GM11168 (cell line): ENCODE results near the gene CMYA5.

Experiments used
- in situ Hi-C: fragments of 300-500 bp; cut with MboI; formaldehyde crosslinking; loops from one replicate; pipeline ENCODE4 v1.12.0; 2022; ENCODE audit warnings: low sequenced_read_pairs; ENCODE audit not compliant: unreplicated experiment

CMYA5 gene

GRCh38 chr5:79829260-79829659 lies 139.6 kb downstream of the CMYA5 start:
- in situ Hi-C loops = no loop called here

- in situ Hi-C loops = no loop called here
These were observed 142.0 kb downstream of the CMYA5 start for GRCh38 chr5:79831381-79832309.

GRCh38 chr5:79832911-79833310 lies 143.3 kb downstream of the CMYA5 start:
- in situ Hi-C loops = no loop called here

DNA sequence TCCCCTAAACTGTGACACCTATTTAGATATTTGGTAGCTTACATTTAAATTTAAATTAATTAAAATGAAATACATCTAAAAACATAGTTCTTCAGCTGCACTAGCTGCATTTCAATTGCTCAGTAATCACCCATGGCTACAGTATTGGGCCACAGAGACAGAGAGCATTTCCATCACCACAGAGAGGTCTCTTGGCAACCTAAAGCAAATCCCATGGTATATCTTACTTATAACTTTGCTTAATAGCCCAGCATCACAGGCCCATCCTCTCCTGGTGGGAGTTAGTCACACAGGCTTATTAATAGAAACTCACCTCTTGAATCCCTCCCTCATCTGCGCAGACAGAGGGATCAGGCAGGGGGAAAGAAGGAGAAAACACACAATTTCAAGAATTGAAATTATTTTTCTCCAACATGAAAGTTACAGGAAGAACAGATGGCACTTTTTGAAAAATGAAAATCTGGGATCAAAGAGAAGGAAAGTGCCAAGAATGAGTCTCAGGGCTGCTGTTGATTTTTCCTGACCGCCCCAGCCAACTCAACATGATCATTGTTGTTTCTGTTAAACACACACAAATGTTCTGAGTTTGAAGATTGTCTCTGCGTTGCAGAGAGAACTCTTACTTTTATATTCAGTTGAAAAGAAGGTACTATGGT lies 144.6 kb downstream of the CMYA5 start:
- in situ Hi-C loops = no loop called here

DNA sequence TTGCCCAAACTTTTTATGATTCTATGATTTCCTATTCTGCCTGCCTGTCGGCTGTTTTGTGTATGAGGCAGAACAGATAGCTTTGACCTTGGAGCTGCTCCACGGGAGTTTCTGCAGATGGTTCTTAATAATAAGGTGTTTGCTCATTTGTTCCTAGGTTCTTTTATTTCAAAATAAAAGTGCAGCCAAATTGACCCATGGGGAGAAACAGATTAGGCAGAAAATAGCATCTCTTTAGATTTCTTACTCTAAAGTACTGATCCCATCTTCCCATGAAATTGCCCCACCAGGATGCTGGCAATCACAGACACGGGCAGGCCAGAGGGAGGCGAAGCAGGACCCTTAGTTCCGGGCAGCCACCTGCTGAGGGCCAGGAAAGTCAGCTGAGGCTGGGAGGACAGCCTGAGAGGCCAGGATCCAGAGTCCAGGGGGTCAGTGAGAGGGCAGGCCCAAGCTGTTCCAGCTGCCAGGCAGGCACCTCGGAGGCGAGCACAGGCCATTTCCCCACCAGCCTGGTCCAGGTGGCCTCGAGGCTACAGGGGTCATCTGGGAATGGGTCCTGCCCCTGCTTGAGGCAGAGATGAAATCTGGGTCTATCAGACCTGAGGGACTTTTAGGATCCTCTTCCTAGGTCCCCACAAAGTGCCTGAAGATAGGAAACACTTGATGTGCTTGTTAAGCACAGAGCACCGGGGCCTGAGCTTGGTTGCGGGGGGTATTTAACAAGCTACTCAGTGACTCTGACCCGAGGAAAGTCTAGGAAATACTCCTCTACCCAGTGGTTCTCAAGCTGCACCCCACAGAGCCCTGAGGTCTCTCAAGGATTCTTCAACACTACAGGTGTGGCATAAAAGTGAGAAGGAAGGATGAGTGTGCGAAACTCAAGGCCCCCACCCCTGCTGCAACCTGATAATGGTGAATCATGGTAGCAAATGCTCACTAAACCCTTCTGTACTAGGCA lies 145.4 kb downstream of the CMYA5 start:
- in situ Hi-C loops = no loop called here

DNA sequence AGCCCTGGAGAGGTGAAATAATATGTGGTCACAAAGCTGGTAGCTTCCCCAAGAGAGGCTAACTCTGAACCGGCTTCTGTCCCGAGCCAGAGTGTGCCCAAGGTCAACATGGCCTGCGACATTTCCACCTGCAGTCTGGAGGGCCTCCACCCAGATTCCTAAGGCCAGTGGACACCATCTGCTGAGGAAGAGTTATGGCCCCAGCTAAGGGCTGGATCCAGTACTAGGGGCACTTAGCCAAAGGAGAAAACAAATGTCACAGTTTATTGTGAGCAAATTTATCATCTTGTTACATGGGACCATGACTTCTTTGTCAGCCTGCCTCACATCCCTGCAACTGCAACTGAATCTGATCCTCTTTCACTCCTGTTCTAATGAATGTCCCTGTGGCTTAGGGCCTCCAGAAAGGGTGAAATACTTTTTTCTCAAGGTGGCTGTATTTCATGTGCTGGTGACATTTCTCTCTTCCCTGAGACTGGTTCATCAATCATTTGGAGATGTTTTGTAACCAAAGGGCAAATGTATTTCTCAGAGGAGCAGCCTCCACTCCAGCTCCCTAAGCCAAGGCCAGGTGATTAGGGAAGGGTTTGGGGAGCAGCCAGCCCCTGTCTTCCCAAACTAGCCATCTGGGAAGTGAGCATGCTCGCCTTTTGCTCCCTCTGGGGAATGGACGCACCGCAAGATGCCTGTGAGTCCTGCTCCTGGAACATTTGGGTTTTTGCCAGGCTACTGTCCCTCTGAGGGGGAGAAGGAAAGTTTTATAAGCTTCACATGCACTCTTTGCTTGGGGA lies 148.3 kb downstream of the CMYA5 start:
- in situ Hi-C loops = no loop called here

GRCh38 chr5:79840084-79840990 lies 150.7 kb downstream of the CMYA5 start:
- in situ Hi-C loops = loop anchor here (5.0 kb wide), 1 partner anchor 293 kb away; no protein-coding TSS in a partner anchor

- in situ Hi-C loops = loop anchor here (5.0 kb wide), 1 partner anchor 294 kb away; no protein-coding TSS in a partner anchor
These were observed 151.5 kb downstream of the CMYA5 start for GRCh38 chr5:79841172-79841571.

DNA sequence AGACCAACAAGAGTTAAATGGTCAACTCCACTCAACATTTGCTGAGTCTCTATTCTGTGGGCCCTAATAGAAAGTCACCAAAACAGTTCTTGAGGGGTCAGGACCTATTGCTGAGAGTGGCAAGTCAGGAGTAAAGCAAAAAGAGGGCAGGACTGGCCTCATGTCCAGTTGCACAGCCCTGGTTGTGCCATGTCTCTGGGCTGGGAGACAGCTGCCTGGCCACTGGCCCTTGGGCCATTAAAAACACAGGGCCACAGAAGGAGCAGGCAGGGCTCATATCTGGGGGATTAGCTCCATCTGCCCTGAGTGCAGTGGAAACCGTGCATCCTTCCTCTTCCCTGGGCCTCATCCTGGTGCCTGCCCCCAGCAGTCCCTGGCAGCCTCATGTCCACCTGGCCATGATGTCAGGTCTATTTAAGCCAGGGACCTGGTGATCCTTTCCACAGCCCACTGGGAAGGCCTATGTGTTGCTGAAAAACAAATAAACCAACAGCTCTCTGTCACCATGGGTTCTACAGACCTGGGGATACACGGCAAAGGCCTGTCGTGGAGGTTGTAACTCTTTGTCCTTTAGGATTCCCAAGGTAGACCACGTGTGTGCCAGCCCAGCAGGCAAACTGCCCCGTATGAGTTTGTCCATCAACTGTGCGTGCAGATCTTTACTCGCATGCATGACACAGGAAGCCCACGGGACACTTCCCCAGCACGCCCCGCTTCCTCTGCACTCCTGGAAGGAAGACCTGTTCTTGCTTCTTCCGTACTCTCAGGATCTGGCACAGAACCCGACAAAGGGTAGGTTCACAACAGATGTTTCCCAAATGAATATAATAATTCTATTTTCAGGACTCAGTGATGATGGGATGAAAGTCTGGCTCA lies 152.6 kb downstream of the CMYA5 start:
- in situ Hi-C loops = loop anchor here (5.0 kb wide), 1 partner anchor 295 kb away; no protein-coding TSS in a partner anchor

GRCh38 chr5:79842991-79843390 lies 153.4 kb downstream of the CMYA5 start:
- in situ Hi-C loops = loop anchor here (5.0 kb wide), 1 partner anchor 296 kb away; no protein-coding TSS in a partner anchor

DNA sequence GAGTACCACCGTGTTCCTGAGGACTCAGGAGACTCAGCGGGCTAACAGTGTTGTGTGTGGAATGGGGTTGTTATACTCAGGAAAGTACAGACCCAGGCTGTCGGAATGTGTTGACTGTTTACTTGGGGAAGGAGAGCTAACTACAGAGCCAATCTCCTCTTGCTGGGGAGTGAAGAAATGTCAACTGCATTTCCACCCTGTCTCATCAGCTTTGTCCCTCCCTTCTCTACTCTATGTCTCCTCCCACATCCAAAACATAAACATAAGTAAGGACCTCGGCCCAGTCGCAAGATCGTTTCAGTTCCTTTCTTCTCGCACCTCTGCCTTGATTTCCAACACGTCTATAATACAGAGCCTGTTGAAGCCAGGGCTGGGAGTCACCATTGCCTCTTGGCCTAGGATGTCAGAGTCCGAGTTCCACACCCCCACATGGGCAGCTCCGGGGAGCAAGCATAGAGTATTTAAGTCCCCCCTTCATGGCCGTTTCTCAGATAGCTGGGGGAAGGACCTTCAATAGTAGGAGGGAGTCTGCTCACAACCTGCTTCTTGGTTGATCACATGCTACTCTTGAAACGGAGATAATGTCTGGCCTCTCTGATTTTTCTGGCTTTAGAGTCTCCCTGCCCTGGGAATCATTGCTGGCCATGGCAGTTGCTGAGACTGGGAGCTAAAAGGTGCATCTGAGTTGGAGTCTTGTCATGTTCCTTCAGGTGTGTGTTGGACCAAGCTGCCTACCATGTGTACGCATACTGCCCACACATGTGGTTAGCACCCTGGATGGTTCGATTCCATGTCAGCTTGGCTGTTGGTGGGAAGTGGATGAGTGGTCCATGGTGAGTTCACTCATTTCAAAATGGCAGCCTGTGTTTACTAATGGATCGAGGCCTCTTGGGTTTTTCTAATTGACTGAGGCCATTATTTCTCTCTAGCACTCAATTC lies 154.1 kb downstream of the CMYA5 start:
- in situ Hi-C loops = loop anchor here (5.0 kb wide), 1 partner anchor 296 kb away; no protein-coding TSS in a partner anchor

GRCh38 chr5:79844571-79844970 lies 154.9 kb downstream of the CMYA5 start:
- in situ Hi-C loops = loop anchor here (5.0 kb wide), 1 partner anchor 297 kb away; no protein-coding TSS in a partner anchor

- in situ Hi-C loops = no loop called here
These were observed 156.0 kb downstream of the CMYA5 start for GRCh38 chr5:79845448-79846197.

GRCh38 chr5:79846198-79846521 lies 156.5 kb downstream of the CMYA5 start:
- in situ Hi-C loops = no loop called here

- in situ Hi-C loops = no loop called here
These were observed 157.9 kb downstream of the CMYA5 start for GRCh38 chr5:79847561-79847960.

DNA sequence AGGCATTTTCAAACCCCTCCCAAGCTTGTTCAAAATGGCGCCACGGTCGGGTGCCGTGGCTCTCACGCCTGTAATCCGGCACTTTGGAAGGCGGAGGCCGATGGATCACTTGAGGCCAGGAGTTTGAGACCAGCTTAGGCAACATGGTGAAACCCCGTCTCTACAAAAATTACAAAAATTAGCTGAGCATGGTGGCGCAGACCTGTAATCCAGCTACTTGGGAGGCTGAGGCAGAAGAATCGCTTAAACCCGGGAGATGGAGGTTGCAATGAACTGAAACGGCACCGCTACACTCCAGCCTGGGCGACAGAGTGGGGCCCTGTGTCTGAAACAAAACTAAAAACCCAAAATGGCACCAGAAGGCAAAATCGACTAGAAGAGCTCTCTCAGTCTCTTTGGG lies 159.4 kb downstream of the CMYA5 start:
- in situ Hi-C loops = no loop called here
